ENCODE data around the gene PRSS37.

PRSS37 gene

DNA sequence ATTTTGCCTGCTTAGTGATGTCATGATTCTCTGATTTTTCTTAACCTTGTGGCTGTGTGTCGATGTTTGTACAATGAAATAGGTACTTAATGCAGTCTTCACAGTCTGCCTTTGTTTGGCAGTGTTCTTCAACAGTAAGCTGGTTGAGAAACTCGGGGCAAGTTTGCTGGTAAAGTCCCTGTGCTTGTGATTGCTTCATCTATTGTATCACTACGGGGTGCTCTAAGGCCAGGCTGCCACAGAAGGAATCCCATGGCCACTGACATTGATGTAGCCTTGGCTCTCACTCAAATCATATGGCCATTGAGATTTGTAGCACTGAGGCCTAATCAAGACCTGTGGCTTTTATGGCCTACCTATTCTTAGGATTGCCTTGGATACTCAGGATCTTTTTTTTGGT, 33.5 kb upstream of the PRSS37 start:
- Histone ChIP-seq H3K27ac (replicated peaks) (peak overlapping the region; percentile 18; the same call in 1 of the 2 replicates), H3K4me3 (replicated peaks; ENCODE audit: insufficient read depth, low read length) (no peak overlapping the region), H3K27me3 (ENCODE audit: insufficient read depth, poor library complexity, severe bottlenecking) (no peaks in the 10 kb centered on the region)
- no peak for TF ChIP-seq GABPA (IDR thresholded peaks at IDR 0.05; ENCODE audit: low read depth)
- TF ChIP-seq SPI1 (IDR thresholded peaks at IDR 0.05; ENCODE audit: borderline replicate concordance, low read depth) = no peak
- TF ChIP-seq, protein P1, sequence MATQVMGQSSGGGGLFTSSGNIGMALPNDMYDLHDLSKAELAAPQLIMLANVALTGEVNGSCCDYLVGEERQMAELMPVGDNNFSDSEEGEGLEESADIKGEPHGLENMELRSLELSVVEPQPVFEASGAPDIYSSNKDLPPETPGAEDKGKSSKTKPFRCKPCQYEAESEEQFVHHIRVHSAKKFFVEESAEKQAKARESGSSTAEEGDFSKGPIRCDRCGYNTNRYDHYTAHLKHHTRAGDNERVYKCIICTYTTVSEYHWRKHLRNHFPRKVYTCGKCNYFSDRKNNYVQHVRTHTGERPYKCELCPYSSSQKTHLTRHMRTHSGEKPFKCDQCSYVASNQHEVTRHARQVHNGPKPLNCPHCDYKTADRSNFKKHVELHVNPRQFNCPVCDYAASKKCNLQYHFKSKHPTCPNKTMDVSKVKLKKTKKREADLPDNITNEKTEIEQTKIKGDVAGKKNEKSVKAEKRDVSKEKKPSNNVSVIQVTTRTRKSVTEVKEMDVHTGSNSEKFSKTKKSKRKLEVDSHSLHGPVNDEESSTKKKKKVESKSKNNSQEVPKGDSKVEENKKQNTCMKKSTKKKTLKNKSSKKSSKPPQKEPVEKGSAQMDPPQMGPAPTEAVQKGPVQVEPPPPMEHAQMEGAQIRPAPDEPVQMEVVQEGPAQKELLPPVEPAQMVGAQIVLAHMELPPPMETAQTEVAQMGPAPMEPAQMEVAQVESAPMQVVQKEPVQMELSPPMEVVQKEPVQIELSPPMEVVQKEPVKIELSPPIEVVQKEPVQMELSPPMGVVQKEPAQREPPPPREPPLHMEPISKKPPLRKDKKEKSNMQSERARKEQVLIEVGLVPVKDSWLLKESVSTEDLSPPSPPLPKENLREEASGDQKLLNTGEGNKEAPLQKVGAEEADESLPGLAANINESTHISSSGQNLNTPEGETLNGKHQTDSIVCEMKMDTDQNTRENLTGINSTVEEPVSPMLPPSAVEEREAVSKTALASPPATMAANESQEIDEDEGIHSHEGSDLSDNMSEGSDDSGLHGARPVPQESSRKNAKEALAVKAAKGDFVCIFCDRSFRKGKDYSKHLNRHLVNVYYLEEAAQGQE (IDR thresholded peaks at IDR 0.05; ENCODE audit: insufficient replicate concordance, low read depth) = no peak
- TF ChIP-seq, protein P2, sequence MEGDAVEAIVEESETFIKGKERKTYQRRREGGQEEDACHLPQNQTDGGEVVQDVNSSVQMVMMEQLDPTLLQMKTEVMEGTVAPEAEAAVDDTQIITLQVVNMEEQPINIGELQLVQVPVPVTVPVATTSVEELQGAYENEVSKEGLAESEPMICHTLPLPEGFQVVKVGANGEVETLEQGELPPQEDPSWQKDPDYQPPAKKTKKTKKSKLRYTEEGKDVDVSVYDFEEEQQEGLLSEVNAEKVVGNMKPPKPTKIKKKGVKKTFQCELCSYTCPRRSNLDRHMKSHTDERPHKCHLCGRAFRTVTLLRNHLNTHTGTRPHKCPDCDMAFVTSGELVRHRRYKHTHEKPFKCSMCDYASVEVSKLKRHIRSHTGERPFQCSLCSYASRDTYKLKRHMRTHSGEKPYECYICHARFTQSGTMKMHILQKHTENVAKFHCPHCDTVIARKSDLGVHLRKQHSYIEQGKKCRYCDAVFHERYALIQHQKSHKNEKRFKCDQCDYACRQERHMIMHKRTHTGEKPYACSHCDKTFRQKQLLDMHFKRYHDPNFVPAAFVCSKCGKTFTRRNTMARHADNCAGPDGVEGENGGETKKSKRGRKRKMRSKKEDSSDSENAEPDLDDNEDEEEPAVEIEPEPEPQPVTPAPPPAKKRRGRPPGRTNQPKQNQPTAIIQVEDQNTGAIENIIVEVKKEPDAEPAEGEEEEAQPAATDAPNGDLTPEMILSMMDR (IDR thresholded peaks at IDR 0.05; ENCODE audit: insufficient read depth, low read length) = no peak
- no peak for TF ChIP-seq POLR2AphosphoS5 (IDR thresholded peaks at IDR 0.05; ENCODE audit: low read depth)
- DNase-seq (ENCODE audit: low read depth in 1 of 2, low spot score in 1 of 2) = peak; percentile 37 to 79

DNA sequence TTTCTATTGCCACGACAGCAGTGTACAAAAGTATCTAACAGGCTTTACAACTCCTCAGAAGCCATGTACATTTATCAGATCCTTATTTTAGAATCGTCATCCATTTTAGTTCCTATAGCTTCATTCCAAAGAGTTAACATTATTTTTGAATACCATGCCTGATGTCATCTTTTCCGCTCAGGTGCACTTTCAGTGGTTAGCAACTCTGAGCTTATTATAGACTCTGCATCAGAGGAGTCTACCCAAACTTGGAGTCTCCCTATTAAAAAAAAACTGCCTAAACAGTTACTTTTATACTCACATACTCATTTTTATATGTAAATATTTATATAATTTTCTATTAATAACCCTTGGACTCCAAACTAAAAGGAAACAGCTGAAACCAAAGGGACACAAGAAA, 31.6 kb upstream of the PRSS37 start:
- TF ChIP-seq POLR2AphosphoS5 (IDR thresholded peaks at IDR 0.05; ENCODE audit: low read depth) = no peak
- Histone ChIP-seq H3K27ac (replicated peaks) (no peak overlapping the region), H3K27me3 (ENCODE audit: insufficient read depth, poor library complexity, severe bottlenecking) (no peaks in the 10 kb centered on the region), H3K4me3 (replicated peaks; ENCODE audit: insufficient read depth, low read length) (no peak overlapping the region)
- no peak for DNase-seq (ENCODE audit: low read depth in 1 of 2, low spot score in 1 of 2)

DNA sequence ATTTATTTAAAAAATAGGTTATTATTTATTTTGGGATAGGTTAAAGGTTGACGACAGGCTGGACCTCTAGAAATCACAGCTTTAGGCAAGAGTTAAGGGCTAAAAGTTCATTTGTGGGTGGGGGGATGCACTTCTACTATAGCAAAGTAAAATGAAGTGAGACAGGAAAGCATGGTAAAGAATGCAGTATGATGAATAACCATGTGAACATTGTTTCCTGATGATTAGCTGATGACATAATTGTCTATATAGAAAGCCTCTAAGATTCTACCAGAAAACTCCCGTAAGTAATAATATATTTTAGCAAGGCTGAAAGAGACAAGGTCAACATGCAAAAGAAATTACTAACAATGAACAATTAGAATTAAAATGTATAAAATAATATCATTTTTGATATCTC, 25.7 kb upstream of the PRSS37 start:
- no peak for DNase-seq (ENCODE audit: low read depth in 1 of 2, low spot score in 1 of 2)
- H3K27ac ChIP-seq (replicated peaks) = no peak overlapping the region
- H3K4me3 ChIP-seq (replicated peaks; ENCODE audit: insufficient read depth, low read length) = no peak overlapping the region
- no peaks in the 10 kb centered on the region for H3K27me3 ChIP-seq (ENCODE audit: insufficient read depth, poor library complexity, severe bottlenecking)
- TF ChIP-seq, protein P2 (IDR thresholded peaks at IDR 0.05; ENCODE audit: insufficient read depth, low read length) = no peak
- no peak for TF ChIP-seq SPI1 (IDR thresholded peaks at IDR 0.05; ENCODE audit: borderline replicate concordance, low read depth)
- TF ChIP-seq POLR2AphosphoS5 (IDR thresholded peaks at IDR 0.05; ENCODE audit: low read depth) = no peak
- TF ChIP-seq, protein P1 (IDR thresholded peaks at IDR 0.05; ENCODE audit: insufficient replicate concordance, low read depth) = no peak
- TF ChIP-seq GABPA (IDR thresholded peaks at IDR 0.05; ENCODE audit: low read depth) = no peak

DNA sequence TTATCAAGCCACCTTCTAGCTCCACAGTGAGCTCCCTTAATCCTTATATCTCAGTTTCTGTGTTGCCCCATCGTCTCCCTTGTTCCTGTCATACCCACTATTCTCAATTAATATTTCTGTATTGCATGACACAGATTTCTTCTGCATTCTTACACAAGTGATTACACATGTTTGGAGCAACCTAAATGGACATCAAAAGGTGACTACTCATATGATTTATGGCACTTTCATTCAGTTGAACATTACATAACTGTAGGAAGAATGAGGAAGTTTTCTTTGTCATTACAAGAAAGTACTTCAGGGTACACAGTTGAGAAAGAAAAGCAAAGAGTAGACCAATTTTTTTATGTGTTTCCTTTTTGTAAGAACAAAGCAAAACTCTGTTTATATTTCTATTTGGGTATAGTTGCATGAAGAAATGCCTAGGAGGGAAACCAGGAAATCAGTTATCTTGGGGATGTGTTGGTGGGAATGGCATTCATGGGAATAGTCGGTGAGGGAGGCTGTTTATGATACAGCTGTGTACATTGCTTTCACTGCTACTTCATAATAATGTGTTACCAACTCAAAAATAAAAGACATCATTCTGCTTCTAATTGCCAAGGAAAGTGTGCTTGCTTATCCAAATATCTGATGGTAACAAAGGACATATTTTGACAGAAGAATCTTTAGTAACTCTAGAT, 23.6 kb upstream of the PRSS37 start:
- Histone ChIP-seq H3K27me3 (ENCODE audit: insufficient read depth, poor library complexity, severe bottlenecking) (no peaks in the 10 kb centered on the region), H3K4me3 (replicated peaks; ENCODE audit: insufficient read depth, low read length) (no peak overlapping the region), H3K27ac (replicated peaks) (peak overlapping the region; percentile 46)
- peak in 1 of 2 experiments; percentile 23 for DNase-seq (ENCODE audit: low read depth in 1 of 2, low spot score in 1 of 2)
- TF ChIP-seq GABPA (IDR thresholded peaks at IDR 0.05; ENCODE audit: low read depth) (no peak), SPI1 (IDR thresholded peaks at IDR 0.05; ENCODE audit: borderline replicate concordance, low read depth) (no peak), POLR2AphosphoS5 (IDR thresholded peaks at IDR 0.05; ENCODE audit: low read depth) (no peak)
- TF ChIP-seq, protein P2 (IDR thresholded peaks at IDR 0.05; ENCODE audit: insufficient read depth, low read length) = no peak
- TF ChIP-seq, protein P1 (IDR thresholded peaks at IDR 0.05; ENCODE audit: insufficient replicate concordance, low read depth) = no peak
